ENCODE data around the gene STIMATE. TPM values are rescaled to one million over a fixed set of nuclear protein-coding genes. Genes with fewer than 3 reads are reported as not detected.

The STIMATE gene
- polyA plus RNA-seq (2013, experiment 1 of 2; ENCODE audit: insufficient read length), result 15.7 TPM
- 12.2 TPM for polyA plus RNA-seq (2013, experiment 2 of 2; ENCODE audit: insufficient read length)

GRCh38 chr3:52897130-52898122, at the start of gene STIMATE:
Gene STIMATE (minus strand): TSS chr3:52897548. CDS start chr3:52897450, 98 bp downstream.
- DNase-seq, result peak; percentile 82

- no peak for DNase-seq
Observed at GRCh38 chr3:52939600-52939999, 42.3 kb upstream of the STIMATE start.

- DNase-seq, result peak; percentile 57
Observed at GRCh38 chr3:52934630-52935530, 37.5 kb upstream of the STIMATE start.

- DNase-seq, result no peak
Observed at GRCh38 chr3:52931889-52932288, 34.5 kb upstream of the STIMATE start.

GRCh38 chr3:52931328-52931727, 34.0 kb upstream of the STIMATE start:
- DNase-seq, result no peak

GRCh38 chr3:52930748-52931147, 33.4 kb upstream of the STIMATE start:
- no peak for DNase-seq

- no peak for DNase-seq
Observed at GRCh38 chr3:52926554-52926953, 29.2 kb upstream of the STIMATE start.

- DNase-seq, result no peak
Observed at GRCh38 chr3:52925405-52926313, 28.3 kb upstream of the STIMATE start.

GRCh38 chr3:52923963-52924362, 26.6 kb upstream of the STIMATE start:
- DNase-seq, result no peak

- no peak for DNase-seq
Observed at GRCh38 chr3:52920841-52921240, 23.5 kb upstream of the STIMATE start.

- DNase-seq, result no peak
Observed at GRCh38 chr3:52917044-52917443, 19.7 kb upstream of the STIMATE start.

GRCh38 chr3:52915294-52915693, 17.9 kb upstream of the STIMATE start:
- DNase-seq, result no peak

- DNase-seq, result no peak
Observed at GRCh38 chr3:52912885-52913731, 15.8 kb upstream of the STIMATE start.

GRCh38 chr3:52910823-52911222, 13.5 kb upstream of the STIMATE start:
- DNase-seq, result no peak

- DNase-seq, result no peak
Observed at GRCh38 chr3:52907497-52907896, 10.1 kb upstream of the STIMATE start.

- DNase-seq, result no peak
Observed at GRCh38 chr3:52904552-52904951, 7.2 kb upstream of the STIMATE start.

GRCh38 chr3:52904000-52904399, 6.7 kb upstream of the STIMATE start:
- DNase-seq, result no peak

- DNase-seq, result no peak
Observed at GRCh38 chr3:52896613-52897012, 735 bp downstream of the STIMATE start.

- no peak for DNase-seq
Observed at GRCh38 chr3:52896151-52896550, 1.2 kb downstream of the STIMATE start.

- DNase-seq, result no peak
Observed at GRCh38 chr3:52895418-52895817, 1.9 kb downstream of the STIMATE start.

- no peak for DNase-seq
Observed at GRCh38 chr3:52894756-52895155, 2.6 kb downstream of the STIMATE start.

Data from fibroblast of skin of scalp (primary cell).